NCI-H2171 treated with DMSO at 0.1 percent for 48 hours (cell line): Measurements from ENCODE around the gene C1QTNF7.

Experiments used
- DNase-seq: peaks from one replicate; lab custom pipeline; 2025; lab: John Stamatoyannopoulos, UW

C1QTNF7 gene

GRCh38 chr4:15414551-15415091 lies 13.2 kb upstream of the C1QTNF7 start:
- no peak for DNase-seq

DNA sequence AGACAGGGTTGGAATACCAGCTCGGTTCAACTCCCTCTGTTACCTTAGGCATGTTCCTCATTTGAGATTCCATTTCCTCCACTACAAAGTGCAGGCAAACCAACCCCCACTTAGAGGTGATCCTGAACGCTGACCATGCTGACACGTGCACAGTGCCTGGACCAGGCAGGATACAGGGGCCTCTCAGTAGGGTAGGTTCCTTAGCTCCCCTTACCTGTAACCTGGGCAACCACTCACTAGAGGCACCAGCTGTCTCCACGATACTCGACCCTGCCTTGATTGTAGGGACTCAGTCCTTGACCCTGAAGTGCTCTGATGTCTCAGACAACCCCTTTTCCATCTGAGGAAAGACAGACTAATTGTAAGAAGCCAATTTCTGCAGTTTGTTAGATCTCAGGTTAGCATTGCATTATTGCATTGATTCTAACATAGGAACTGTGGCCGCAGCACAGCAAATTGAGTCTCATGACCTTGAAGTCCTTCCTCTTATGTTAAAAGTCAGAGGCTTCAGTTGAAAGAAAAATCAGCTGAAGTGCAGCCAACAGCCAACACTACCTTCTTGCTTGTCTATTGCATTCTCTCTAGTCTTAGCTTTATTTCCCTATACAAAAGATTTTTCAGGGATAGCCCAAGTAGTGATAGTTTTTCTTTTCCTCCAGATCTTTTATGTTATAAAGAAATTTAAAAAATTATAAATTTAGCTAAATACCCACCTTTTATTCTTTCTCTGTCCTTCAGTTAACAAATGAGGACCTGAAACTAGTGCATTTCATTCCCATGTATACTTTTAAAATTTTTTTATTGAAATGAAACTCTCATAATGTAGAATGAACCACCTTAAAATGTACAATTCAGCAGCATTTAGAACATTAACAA lies 11.2 kb upstream of the C1QTNF7 start:
- no peak for DNase-seq

- DNase-seq, result no peak
Measured at GRCh38 chr4:15417233-15417660, 10.6 kb upstream of the C1QTNF7 start.

GRCh38 chr4:15418956-15419355 lies 8.9 kb upstream of the C1QTNF7 start:
- DNase-seq, result no peak

DNA sequence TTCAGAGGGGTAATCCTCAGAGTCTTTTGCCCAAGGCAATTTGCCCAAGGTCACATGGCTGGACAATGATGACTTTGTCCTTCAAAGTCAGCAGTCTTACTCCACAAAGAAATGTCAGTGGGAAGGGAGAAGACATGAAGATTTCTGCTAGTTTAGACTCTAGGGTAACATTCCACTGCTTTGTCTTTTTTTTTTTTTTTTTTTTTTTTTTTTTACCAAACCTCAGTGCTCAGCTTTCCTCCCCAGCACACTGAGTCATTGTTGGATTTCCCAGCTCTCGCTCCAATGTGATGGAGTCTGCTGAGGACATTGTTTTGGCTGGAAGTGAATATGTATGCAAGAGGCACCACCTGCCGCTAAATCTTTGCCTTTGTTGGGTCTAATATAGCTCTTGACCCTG lies 7.2 kb upstream of the C1QTNF7 start:
- no peak for DNase-seq

DNA sequence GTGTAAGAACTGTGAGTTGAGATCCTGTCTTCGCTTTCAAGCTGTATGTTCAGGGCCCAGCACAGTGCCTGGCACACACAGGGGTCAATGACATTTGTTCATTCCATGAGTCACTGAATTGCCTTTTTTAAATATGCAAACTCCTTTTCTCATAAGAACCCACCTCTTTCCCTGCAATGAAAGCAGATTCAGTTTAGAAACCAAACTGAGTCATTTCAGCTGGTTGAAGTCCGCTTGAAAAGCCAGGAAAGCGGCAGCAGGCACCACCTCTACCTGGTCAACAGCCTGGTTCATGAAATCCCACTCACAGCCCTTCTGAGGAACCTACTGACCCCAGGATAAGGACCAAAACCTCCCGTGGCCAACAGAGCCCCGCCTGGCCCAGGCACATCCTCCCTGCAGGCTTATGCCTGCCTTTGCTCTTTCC lies 4.5 kb upstream of the C1QTNF7 start:
- no peak for DNase-seq

DNA sequence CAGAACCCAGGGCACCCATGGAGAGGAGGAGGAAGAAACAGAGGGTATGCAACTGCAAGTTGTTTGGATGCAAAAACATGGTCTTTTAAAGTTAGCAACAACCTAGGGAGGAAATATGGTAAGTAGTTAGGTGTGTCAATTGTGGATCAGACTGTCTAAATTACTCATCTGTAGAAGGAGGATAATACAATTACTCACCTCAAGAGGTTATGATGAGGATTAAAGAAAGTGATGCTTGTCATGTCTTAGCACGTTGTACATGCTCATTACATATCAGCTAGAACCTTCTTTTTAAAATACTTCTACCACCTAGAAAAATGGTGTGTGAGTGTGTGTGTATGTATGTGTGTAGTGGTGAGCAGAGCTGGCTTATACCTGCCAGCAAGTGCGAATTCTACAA lies 2.3 kb upstream of the C1QTNF7 start:
- DNase-seq, result no peak

DNA sequence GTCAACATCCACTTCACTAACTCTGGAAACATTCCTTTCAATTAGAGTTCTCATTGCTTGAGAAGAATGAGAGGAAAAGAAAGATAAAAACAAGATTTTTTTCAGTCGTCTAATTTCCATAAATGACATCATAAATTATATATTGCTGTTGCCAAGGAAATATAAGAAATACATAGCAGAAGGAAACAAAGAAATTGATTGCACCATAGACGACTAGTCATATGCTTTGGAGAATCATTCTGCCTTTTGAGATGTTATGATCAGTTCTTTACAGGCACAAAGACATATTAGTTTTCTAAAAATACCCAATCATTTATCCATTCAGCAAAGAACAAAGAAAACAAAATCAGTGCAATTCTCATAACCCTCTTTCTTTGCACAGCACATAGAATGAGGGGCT lies 672 bp upstream of the C1QTNF7 start:
- no peak for DNase-seq

GRCh38 chr4:15428611-15429010 lies 778 bp downstream of the C1QTNF7 start:
- DNase-seq, result no peak

DNA sequence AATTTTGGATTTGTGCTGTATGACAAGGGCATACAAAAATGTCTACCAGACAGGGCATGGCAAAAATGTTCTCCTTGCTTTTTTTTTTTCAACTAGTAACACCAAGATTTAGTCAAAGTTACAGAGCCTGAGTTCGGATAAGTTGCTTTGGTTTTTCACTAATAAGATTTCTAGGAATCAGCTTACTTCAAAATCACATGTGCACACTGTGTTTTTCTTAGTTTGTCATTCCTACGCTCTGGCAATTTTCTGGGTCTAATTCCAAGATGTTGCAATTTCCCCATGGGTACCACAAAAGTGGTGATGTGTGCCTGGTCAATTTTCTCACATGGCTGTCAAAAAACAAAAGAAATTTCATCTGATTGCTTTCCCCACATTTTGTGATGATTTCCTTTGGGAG lies 6.3 kb downstream of the C1QTNF7 start:
- DNase-seq, result no peak

GRCh38 chr4:15434676-15435075 lies 6.8 kb downstream of the C1QTNF7 start:
- DNase-seq, result no peak

GRCh38 chr4:15436513-15436912 lies 8.7 kb downstream of the C1QTNF7 start:
- no peak for DNase-seq

DNA sequence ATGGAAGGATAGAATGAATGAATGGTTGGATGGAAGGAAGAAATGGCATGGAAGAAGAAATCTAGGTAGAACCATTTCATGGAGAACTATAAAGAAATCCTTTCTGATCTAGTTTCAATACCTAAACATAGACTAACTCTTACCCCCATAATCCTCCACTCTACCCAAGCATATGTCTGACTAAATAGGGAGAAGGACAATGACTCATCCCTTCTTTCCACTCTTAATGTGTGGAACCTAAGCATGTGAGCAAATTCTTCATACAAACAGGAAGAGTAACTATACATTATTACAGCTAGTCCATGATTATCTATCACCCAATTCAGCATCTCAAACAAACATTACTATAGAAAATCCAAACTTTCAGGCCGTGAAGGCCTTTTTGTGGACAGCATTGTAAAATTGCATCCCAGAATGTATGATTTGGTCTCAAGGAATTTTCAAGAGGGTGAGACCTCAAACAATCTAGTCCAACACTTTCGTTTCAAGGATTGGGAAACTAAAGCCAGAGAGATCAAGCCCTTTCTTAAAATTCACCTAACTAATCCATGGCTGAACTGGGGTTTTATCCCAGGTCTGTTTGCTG lies 11.2 kb downstream of the C1QTNF7 start:
- DNase-seq, result no peak

GRCh38 chr4:15443371-15444160 lies 15.7 kb downstream of the C1QTNF7 start:
- no peak for DNase-seq

GRCh38 chr4:15444276-15444675 lies 16.4 kb downstream of the C1QTNF7 start:
- DNase-seq, result no peak

DNA sequence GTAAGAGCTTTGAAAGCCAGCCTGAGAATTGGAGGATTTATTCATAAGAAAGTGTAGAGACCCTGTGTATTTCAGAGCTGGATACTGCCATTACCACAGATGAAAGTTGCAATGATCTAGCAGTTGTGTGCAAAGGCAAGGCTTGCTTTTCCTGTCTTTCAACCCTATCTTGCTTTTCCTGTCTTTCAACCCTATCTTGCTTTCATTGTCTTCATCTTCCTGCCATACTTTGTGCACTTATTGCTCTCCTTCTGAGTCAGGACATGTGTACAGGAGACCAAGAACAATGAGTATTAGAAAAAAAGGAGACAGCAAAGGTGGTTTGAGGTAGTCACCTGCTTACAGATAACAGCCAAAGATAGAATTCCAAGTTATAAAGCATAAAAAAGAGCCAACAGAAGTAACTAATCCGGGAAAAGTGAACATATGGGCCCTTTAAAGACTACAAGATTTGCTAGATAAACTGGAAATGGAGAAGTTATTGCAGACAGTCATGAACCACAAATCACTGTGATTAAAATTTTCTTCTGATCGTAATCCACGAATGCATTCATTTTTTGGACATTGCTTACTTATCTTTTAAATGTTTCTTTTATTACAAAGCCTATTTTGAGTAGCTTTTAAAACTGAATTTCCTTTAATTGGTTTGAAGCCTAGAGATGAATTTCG lies 17.2 kb downstream of the C1QTNF7 start:
- no peak for DNase-seq

- no peak for DNase-seq
Measured at GRCh38 chr4:15451181-15451865, 23.5 kb downstream of the C1QTNF7 start.

- no peak for DNase-seq
Measured at GRCh38 chr4:15451866-15452765, 24.3 kb downstream of the C1QTNF7 start.

DNA sequence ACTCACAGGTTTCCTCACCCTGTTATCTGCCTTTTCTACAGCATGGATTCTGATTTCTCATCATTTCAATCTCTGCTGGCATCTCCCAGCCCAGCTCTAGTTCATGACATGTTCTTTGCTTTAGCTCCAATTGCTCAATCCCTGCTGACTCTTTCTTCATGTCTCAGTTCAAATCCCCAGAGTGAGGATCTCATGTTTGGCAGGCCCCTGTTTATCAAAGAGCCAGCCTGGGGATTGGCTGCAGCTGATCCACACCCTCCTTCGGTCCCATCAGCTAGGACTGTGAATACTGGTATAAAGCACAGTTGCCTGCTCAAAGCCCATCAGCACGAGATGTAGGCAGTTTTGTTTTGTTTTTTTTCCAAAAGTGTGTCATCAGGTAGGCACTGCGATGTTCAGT lies 27.5 kb downstream of the C1QTNF7 start:
- no peak for DNase-seq
